MCF 10A (cell line): Measurements from ENCODE around the gene CCDC33. TPM values are rescaled to one million over a fixed set of nuclear protein-coding genes. Genes with fewer than 3 reads are reported as not detected.

Experiments used
- BruUV-seq: library from RNA; stranded (reverse); fragments of 400-500 nt; replicated peaks from 2 replicates; lab custom pipeline; 2021; lab: Mats Ljungman, UMichigan
- CTCF ChIA-PET: fragments of 300-600 bp; sonication (Branson Sonifier 250); formaldehyde crosslinking; extraction: SDS; loops from one replicate; lab custom pipeline; 2021; ENCODE audit warnings: antibody characterized with exemption, inconsistent platforms; lab: Yijun Ruan, JAX
- POLR2A ChIA-PET: fragments of 300-600, 350-650 bp; sonication (Branson Sonifier 250); formaldehyde crosslinking; extraction: SDS; loops from one replicate; lab custom pipeline; 2020; ENCODE audit warnings: antibody characterized with exemption, inconsistent platforms; lab: Yijun Ruan, JAX
- DNase-seq: peaks from one replicate; pipeline ENCODE4 v3.0.0-alpha.2; 2018; ENCODE audit not compliant: unreplicated experiment
- H3K27ac Mint-ChIP-seq: one replicate; pipeline ENCODE4 v1.8.0; 2022; ENCODE audit warnings: mild to moderate bottlenecking, low read depth, mixed read lengths; ENCODE audit not compliant: unreplicated experiment
- H3K27me3 Mint-ChIP-seq: one replicate; pipeline ENCODE4 v1.8.0; 2022; ENCODE audit warnings: mixed read lengths; ENCODE audit not compliant: insufficient read depth, unreplicated experiment
- H3K36me3 Mint-ChIP-seq: one replicate; pipeline ENCODE4 v1.8.0; 2022; ENCODE audit warnings: mild to moderate bottlenecking, moderate library complexity, mixed read lengths; ENCODE audit not compliant: insufficient read depth, unreplicated experiment
- H3K4me1 Mint-ChIP-seq: one replicate; pipeline ENCODE4 v1.8.0; 2022; ENCODE audit warnings: mixed read lengths; ENCODE audit not compliant: insufficient read depth, unreplicated experiment
- H3K4me3 Mint-ChIP-seq: one replicate; pipeline ENCODE4 v1.8.0; 2022; ENCODE audit warnings: mild to moderate bottlenecking, moderate library complexity, mixed read lengths; ENCODE audit not compliant: unreplicated experiment
- H3K9me3 Mint-ChIP-seq: one replicate; pipeline ENCODE4 v1.8.0; 2022; ENCODE audit warnings: mixed read lengths; ENCODE audit not compliant: unreplicated experiment
- CTCF ChIP-seq: fragments of 200-600 bp; IDR thresholded peaks from one replicate; pipeline ENCODE4 v1.8.0; 2022; ENCODE audit warnings: antibody characterized with exemption, mild to moderate bottlenecking; ENCODE audit not compliant: unreplicated experiment
- intact Hi-C: fragments of 100-400 bp; cut with micrococcal nuclease; formaldehyde crosslinking; loops from 2 replicates; pipeline ENCODE4 v1.14.1; 2022
- total RNA-seq: library from RNA; stranded (reverse); gene quantifications from 2 replicates; pipeline ENCODE4 v1.2.3, GENCODE V29; 2022

The CCDC33 gene
- total RNA-seq, 1 experiment from 2014 or later, result not detected

- ChIA-PET POLR2A (no interaction called here), CTCF (no interaction called here)
- Mint-ChIP-seq H3K4me3 (no peak overlapping the region), H3K9me3 (no peaks in the 10 kb centered on the region), H3K27ac (no peak overlapping the region), H3K27me3 (no peaks in the 10 kb centered on the region), H3K4me1 (peaks cover 17% of the 10 kb centered on the region), H3K36me3 (peaks cover 6% of the 10 kb centered on the region)
- no peak for DNase-seq
- intact Hi-C loops, result no loop called here
- no TSS peak for BruUV-seq
- TF ChIP-seq CTCF, result no peak
These were observed 30.6 kb upstream of the CCDC33 start for GRCh38 chr15:74205582-74205947.

GRCh38 chr15:74206801-74207281 is 29.3 kb upstream of the CCDC33 start:
- no peak overlapping the region for H3K27ac Mint-ChIP-seq
- H3K4me1 Mint-ChIP-seq, result peaks cover 4% of the 10 kb centered on the region
- no peak for TF ChIP-seq CTCF
- H3K36me3 Mint-ChIP-seq, result peaks cover 6% of the 10 kb centered on the region
- intact Hi-C loops, result no loop called here
- ChIA-PET CTCF (no interaction called here), POLR2A (no interaction called here)
- H3K27me3 Mint-ChIP-seq, result no peaks in the 10 kb centered on the region
- no peak for DNase-seq
- no peak overlapping the region for H3K4me3 Mint-ChIP-seq
- H3K9me3 Mint-ChIP-seq, result no peaks in the 10 kb centered on the region
- BruUV-seq, result no TSS peak

GRCh38 chr15:74207652-74208440 is 28.3 kb upstream of the CCDC33 start:
- no peak for DNase-seq
- ChIA-PET POLR2A (no interaction called here), CTCF (no interaction called here)
- no TSS peak for BruUV-seq
- TF ChIP-seq CTCF, result no peak
- H3K9me3 Mint-ChIP-seq, result no peaks in the 10 kb centered on the region
- intact Hi-C loops, result no loop called here
- no peak overlapping the region for H3K27ac Mint-ChIP-seq
- H3K27me3 Mint-ChIP-seq, result no peaks in the 10 kb centered on the region
- H3K4me1 Mint-ChIP-seq, result no peaks in the 10 kb centered on the region
- no peak overlapping the region for H3K4me3 Mint-ChIP-seq
- peaks cover 6% of the 10 kb centered on the region for H3K36me3 Mint-ChIP-seq

GRCh38 chr15:74208496-74208895 is 27.6 kb upstream of the CCDC33 start:
- POLR2A ChIA-PET, result no interaction called here
- intact Hi-C loops, result no loop called here
- Mint-ChIP-seq H3K9me3 (no peaks in the 10 kb centered on the region), H3K4me1 (no peaks in the 10 kb centered on the region), H3K4me3 (no peak overlapping the region), H3K36me3 (peaks cover 6% of the 10 kb centered on the region), H3K27ac (no peak overlapping the region), H3K27me3 (no peaks in the 10 kb centered on the region)
- DNase-seq, result no peak
- BruUV-seq, result no TSS peak
- no peak for TF ChIP-seq CTCF
- CTCF ChIA-PET, result interaction anchor here (0.7 kb wide), 1 partner anchor 266 kb away, joined by 3 read pairs; no protein-coding TSS in a partner anchor
